Stimulated activated CD4-positive, alpha-beta T cell treated with anti-CD3 and anti-CD28 coated beads, TNF-alpha, amount 100 ng/mL, for 48 hours (primary cell): ENCODE data around the gene MT1G.
"Not testable (repeated sequence)": the region's sequence is repeated elsewhere in the genome, so short reads cannot be mapped to it uniquely, and the experiment has no call there.

Experiments
- DNase-seq, 3 donors: peaks; one replicate each; pipeline ENCODE4 v3.0.0-alpha.2; 2020; ENCODE audit warnings: low read depth in 3 of 3

Gene MT1G

GRCh38 chr16:56637814-56638750 lies 29.8 kb downstream of the MT1G start, which contains the start of gene MT1A:
TSS of gene MT1A (plus strand) at chr16:56638666. CDS start at chr16:56638739, 73 bp downstream.
- no peak for DNase-seq

- DNase-seq = no peak
These were observed 31.1 kb downstream of the MT1G start for GRCh38 chr16:56636616-56637413.

GRCh38 chr16:56635441-56635967 lies 32.4 kb downstream of the MT1G start:
- DNase-seq = no peak

GRCh38 chr16:56634715-56635440 lies 33.0 kb downstream of the MT1G start:
- no peak for DNase-seq

- no peak for DNase-seq
These were observed 34.3 kb downstream of the MT1G start for GRCh38 chr16:56633535-56633934.

- no peak for DNase-seq
These were observed 35.0 kb downstream of the MT1G start for GRCh38 chr16:56632848-56633365.

- no peak for DNase-seq
These were observed 35.6 kb downstream of the MT1G start, which contains the start of gene MT1M for GRCh38 chr16:56632156-56632847. TSS of gene MT1M (plus strand) at chr16:56632659. CDS start at chr16:56632732, 73 bp downstream.

GRCh38 chr16:56631832-56632155 lies 36.1 kb downstream of the MT1G start:
- no peak for DNase-seq

- no peak for DNase-seq
These were observed 36.7 kb downstream of the MT1G start for GRCh38 chr16:56631197-56631596.

- no peak for DNase-seq
These were observed 37.7 kb downstream of the MT1G start for GRCh38 chr16:56630134-56630533.

- no peak for DNase-seq
These were observed 38.3 kb downstream of the MT1G start for GRCh38 chr16:56629531-56629930.

GRCh38 chr16:56628486-56629350 lies 39.1 kb downstream of the MT1G start:
- DNase-seq = no peak

- no peak for DNase-seq
These were observed 41.2 kb downstream of the MT1G start for GRCh38 chr16:56626685-56627084.

GRCh38 chr16:56625943-56626654 lies 41.8 kb downstream of the MT1G start:
- DNase-seq = no peak

- DNase-seq = peak; percentile 42 to 59 (median 53)
These were observed 42.5 kb downstream of the MT1G start, which contains the start of gene MT1E for GRCh38 chr16:56625140-56625942. TSS of gene MT1E (plus strand) at chr16:56625781. CDS start at chr16:56625852, 71 bp downstream.

- DNase-seq = no peak
These were observed 44.2 kb downstream of the MT1G start for GRCh38 chr16:56623637-56624036.

- DNase-seq = not testable (repeated sequence)
These were observed 44.7 kb downstream of the MT1G start for GRCh38 chr16:56623184-56623583.
